ACHN (cell line): ENCODE measurements around the gene APBB2.

Experiments used
- DNase-seq: peaks from one replicate; pipeline ENCODE4 v3.0.0-alpha.2; 2015
- in situ Hi-C: cut with HindIII; loops from 2 replicates; pipeline ENCODE4 v1.10.0; 2017; ENCODE audit warnings: low sequenced_read_pairs, low pct_ligation_motif_present, low pct_unique_long_range_greater_than_20kb

APBB2 gene

DNA sequence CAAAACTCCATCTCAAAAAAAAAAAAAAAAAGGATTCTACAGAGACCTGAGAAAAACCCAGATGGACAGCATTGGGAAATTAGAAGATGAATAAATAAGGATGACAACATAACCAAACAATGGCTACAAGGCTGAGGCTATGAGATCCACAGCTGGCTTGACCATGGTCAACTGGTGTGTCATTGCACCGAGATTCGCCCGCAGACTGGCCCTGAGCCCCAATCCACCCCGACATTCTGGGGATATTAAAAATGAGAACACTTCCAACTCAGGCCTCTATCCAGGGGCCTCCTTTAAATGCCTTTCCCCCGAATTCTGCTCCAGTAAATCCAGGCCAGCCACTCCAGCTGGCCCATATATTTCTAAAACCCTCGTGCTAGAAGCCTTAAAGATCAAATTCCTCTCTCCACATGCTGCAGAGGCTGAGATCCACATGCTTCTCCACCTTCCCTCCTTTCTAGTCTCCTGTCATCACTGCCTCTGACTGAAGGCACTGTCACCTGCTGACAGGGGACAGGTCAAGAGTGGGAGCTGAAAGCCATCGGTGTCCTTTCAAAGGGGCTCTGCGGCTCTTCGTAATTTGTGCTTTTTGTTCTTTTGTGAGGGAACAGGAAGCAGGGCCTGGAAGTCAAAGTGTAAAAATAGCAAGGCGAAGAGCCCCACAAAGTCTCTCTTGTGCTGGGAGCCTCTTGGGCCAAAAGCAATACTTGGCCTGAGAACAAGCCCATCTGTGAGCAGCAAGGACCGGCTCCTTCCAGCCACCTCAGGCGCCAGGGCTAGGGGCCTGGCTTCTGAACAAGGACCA lies 260.9 kb downstream of the APBB2 start:
- in situ Hi-C loops = no loop called here
- DNase-seq = no peak

DNA sequence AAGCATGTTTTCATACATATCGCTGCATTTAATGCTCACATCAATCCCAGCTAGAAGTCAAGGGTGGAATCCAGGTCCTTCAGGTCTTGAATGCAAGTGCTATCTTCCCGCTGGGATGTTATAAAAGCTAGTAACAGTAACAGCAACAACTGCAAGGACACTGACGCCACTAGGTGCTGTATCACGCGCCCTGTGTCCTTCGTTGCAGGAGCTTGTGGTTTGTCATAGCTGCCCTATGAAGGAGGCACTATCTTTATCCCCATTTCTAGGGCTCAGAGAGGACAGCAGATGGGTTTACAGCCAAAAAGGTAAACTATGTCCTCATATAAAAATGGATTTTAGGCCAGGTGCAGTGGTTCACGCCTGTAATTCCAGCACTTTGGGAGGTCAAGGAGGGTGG lies 261.7 kb downstream of the APBB2 start:
- DNase-seq = no peak
- in situ Hi-C loops = no loop called here

DNA sequence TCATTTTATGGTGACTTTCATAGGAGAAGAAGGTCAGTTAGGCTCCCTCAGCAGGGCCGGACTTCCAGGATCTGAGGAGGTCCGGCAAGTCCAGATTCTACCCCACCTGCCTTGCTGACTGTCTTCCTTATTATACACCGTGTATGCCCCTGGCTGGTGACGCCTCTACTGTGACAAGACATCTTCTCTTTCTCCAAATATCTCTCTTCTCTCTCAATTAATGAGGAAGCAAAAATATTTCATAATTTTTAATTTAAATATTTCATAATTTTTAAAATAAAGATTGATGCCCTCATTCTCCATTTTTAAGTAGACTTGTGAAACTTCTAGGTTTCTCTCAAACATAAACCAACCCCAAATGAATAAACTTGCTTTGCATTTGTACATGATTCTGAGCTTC lies 262.1 kb downstream of the APBB2 start:
- in situ Hi-C loops = no loop called here
- DNase-seq = no peak

GRCh38 chr4:40951026-40951425 lies 263.3 kb downstream of the APBB2 start:
- no peak for DNase-seq
- in situ Hi-C loops = no loop called here

DNA sequence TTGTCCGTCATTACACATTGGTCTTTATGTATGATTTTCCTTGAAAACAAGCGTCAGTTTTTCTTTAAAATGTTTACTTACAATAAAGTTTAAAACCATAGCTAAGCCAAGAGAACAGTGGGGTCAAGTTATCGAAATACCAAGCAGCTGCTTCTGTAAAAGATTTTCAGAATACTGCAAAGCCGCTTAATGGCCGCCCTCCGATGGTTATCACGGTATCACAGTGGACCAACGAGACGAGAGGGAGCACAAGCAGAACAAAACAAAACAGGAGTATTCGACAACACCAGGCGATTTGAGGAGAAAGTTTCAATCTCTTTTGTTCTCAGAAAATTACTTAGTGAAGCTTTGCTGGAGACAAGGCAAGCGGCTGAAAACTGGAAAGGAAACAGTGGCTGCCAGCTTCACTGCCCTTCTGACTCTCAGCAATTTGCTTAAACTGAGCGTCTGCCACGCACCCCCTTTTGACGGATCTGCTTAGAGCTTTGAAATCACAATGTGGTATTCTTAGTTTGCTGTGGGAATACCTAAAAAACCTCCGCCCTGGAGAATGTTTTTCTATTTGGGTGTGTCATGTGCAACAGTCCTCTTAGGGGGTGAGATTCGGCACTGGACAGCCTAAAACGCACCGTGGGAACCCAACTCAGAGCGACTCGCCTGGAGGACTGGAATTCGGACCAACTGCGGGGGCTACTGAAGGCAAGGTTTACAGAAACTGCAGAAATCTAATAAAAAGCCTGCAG lies 264.8 kb downstream of the APBB2 start:
- no peak for DNase-seq
- in situ Hi-C loops = loop anchor here (25.0 kb wide), 1 partner anchor 263 kb away; the partner anchor contains the start of gene APBB2

GRCh38 chr4:40948014-40948413 lies 266.3 kb downstream of the APBB2 start:
- in situ Hi-C loops = loop anchor here (25.0 kb wide), 1 partner anchor 264 kb away; the partner anchor contains the start of gene APBB2
- DNase-seq = no peak

DNA sequence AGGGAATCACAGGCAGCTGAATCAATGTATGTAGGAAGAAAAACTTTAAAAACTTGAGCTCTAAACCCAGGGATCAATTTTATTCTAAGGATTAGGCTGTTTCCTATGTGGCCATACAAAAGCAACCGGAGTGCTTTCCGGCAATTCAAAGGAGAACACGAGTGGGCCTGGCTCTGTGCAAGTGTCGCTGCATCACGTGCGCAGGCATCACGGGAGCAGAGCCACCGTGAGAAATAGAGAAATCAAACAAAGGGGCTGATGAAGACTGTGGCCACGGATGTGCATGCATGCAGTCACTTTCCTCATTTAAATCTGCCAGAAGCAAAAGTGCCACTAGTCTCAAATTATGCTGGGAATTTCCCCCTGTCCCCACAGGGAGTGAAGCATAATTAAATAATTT lies 267.7 kb downstream of the APBB2 start:
- in situ Hi-C loops = loop anchor here (25.0 kb wide), 1 partner anchor 266 kb away; the partner anchor contains the start of gene APBB2
- DNase-seq = no peak

GRCh38 chr4:40940756-40941155 lies 273.6 kb downstream of the APBB2 start:
- DNase-seq = no peak
- in situ Hi-C loops = loop anchor here (25.0 kb wide), 1 partner anchor 272 kb away; the partner anchor contains the start of gene APBB2

GRCh38 chr4:40940317-40940741 lies 274.0 kb downstream of the APBB2 start:
- no peak for DNase-seq
- in situ Hi-C loops = loop anchor here (25.0 kb wide), 1 partner anchor 272 kb away; the partner anchor contains the start of gene APBB2

GRCh38 chr4:40939856-40940255 lies 274.5 kb downstream of the APBB2 start:
- DNase-seq = no peak
- in situ Hi-C loops = loop anchor here (25.0 kb wide), 1 partner anchor 272 kb away; the partner anchor contains the start of gene APBB2

DNA sequence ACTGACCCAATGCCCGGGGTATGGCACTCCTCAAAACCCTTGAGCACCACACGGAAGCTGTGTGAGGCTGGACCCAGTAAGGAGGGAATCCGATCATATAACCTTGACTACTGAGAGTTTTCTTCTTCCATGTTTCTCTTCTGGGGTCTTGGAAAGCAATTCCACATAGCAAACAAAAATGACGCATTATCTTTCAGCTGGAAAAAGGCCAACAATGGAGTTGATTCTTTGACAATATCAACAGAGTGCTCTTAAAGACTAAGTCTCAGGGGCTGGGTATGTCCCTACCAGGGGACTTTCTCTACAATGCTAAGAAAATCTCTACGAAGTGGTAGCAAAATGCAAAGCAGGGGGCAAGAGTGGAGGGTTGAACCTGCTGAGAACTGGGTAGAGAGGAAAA lies 276.0 kb downstream of the APBB2 start:
- in situ Hi-C loops = loop anchor here (25.0 kb wide), 1 partner anchor 274 kb away; the partner anchor contains the start of gene APBB2
- DNase-seq = no peak

- in situ Hi-C loops = loop anchor here (25.0 kb wide), 1 partner anchor 275 kb away; the partner anchor contains the start of gene APBB2
- DNase-seq = no peak
Measured at GRCh38 chr4:40937140-40937725, 277.1 kb downstream of the APBB2 start.

- in situ Hi-C loops = loop anchor here (25.0 kb wide), 1 partner anchor 278 kb away; the partner anchor contains the start of gene APBB2
- no peak for DNase-seq
Measured at GRCh38 chr4:40934676-40935075, 279.7 kb downstream of the APBB2 start.

- in situ Hi-C loops = loop anchor here (25.0 kb wide), 1 partner anchor 279 kb away; the partner anchor contains the start of gene APBB2
- no peak for DNase-seq
Measured at GRCh38 chr4:40933272-40934053, 280.9 kb downstream of the APBB2 start.

DNA sequence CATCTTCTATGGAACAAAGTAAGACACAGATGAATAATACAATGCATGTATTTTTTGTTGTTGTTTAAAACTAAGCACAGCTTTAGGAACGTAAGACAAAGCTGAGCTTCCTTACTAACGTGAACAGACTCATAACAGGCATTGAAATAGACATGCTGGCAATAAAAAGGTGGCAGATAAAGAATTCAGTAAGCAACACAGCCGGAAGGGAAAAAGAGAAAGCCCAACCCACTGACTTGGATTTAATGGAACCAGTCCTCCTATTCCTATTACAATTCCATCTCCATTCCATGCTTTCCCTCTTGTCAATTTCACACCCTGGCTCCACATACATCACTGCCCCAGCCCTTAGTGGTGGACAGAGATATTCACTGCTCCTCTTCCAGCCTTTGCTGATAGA lies 282.5 kb downstream of the APBB2 start:
- DNase-seq = no peak

GRCh38 chr4:40931238-40931637 lies 283.1 kb downstream of the APBB2 start:
- DNase-seq = no peak
- in situ Hi-C loops = loop anchor here (25.0 kb wide), 1 partner anchor 281 kb away; the partner anchor contains the start of gene APBB2

More for the DNA sequence above, 282.5 kb downstream of the APBB2 start:
- in situ Hi-C loops = loop anchor here (25.0 kb wide), 1 partner anchor 280 kb away; the partner anchor contains the start of gene APBB2

- no peak for DNase-seq
- in situ Hi-C loops = loop anchor here (25.0 kb wide), 1 partner anchor 285 kb away; the partner anchor contains the start of gene APBB2
Measured at GRCh38 chr4:40927074-40927473, 287.3 kb downstream of the APBB2 start.

- in situ Hi-C loops = loop anchor here (25.0 kb wide), 1 partner anchor 288 kb away; the partner anchor contains the start of gene APBB2
- no peak for DNase-seq
Measured at GRCh38 chr4:40924793-40925117, 289.6 kb downstream of the APBB2 start.
